ENCODE data around the gene SPATA13. TPM values are rescaled to one million over a fixed set of nuclear protein-coding genes. Genes with fewer than 3 reads are reported as not detected.

SPATA13 gene
- total and polyA plus RNA-seq, 10 of the 15 experiments (the other 5 are each of a cell fraction or from before 2014, with no cell fraction given), result 2.4 to 11.1 (median 10.2) TPM

DNA sequence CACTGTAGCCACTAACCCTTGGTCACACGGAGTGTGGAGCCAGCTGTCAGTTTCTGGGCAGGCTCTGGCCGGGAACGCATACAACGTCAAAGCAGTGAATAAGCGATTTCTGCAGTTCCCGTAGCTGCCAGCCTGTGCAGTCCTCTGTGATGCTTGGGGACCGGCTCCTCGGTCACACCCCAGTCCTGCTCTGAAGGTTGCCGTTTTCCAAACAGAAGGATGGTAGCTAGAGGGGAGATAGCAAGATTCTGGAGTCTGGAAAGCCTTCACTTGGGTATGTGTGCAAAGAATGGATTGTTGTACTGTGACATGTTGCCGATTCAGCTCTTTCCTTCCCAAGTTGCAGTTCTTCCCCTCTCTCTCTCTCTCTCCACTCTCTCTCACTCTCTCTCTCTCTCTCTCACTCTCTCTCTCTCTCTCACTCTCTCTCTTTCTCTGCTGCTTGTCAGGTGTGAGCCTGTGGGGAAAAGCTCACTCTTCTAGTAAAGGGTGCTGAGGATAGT is 110.2 kb downstream of the SPATA13 start (continued):
- TF ChIP-seq, protein P1, sequence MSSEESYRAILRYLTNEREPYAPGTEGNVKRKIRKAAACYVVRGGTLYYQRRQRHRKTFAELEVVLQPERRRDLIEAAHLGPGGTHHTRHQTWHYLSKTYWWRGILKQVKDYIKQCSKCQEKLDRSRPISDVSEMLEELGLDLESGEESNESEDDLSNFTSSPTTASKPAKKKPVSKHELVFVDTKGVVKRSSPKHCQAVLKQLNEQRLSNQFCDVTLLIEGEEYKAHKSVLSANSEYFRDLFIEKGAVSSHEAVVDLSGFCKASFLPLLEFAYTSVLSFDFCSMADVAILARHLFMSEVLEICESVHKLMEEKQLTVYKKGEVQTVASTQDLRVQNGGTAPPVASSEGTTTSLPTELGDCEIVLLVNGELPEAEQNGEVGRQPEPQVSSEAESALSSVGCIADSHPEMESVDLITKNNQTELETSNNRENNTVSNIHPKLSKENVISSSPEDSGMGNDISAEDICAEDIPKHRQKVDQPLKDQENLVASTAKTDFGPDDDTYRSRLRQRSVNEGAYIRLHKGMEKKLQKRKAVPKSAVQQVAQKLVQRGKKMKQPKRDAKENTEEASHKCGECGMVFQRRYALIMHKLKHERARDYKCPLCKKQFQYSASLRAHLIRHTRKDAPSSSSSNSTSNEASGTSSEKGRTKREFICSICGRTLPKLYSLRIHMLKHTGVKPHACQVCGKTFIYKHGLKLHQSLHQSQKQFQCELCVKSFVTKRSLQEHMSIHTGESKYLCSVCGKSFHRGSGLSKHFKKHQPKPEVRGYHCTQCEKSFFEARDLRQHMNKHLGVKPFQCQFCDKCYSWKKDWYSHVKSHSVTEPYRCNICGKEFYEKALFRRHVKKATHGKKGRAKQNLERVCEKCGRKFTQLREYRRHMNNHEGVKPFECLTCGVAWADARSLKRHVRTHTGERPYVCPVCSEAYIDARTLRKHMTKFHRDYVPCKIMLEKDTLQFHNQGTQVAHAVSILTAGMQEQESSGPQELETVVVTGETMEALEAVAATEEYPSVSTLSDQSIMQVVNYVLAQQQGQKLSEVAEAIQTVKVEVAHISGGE (CRISPR knock-in tag; IDR thresholded peaks at IDR 0.05), result no peak
- TF ChIP-seq NFYA (IDR thresholded peaks at IDR 0.05; ENCODE audit: borderline replicate concordance, low read depth, low read length), result no peak
- TF ChIP-seq IKZF2 (IDR thresholded peaks at IDR 0.05), result peak; percentile 89 to 90
- no peak for TF ChIP-seq WRNIP1 (IDR thresholded peaks at IDR 0.05; ENCODE audit: borderline replicate concordance, low read depth, low read length)
- TF ChIP-seq ZNF384 (IDR thresholded peaks at IDR 0.05; ENCODE audit: borderline replicate concordance, low read depth, low read length), result no peak
- TF ChIP-seq TCF3 (IDR thresholded peaks at IDR 0.05; ENCODE audit: borderline replicate concordance, insufficient read depth, low read depth, low read length), result peak; percentile 54; the same call in 1 of the 2 replicates
- TF ChIP-seq, protein P2, sequence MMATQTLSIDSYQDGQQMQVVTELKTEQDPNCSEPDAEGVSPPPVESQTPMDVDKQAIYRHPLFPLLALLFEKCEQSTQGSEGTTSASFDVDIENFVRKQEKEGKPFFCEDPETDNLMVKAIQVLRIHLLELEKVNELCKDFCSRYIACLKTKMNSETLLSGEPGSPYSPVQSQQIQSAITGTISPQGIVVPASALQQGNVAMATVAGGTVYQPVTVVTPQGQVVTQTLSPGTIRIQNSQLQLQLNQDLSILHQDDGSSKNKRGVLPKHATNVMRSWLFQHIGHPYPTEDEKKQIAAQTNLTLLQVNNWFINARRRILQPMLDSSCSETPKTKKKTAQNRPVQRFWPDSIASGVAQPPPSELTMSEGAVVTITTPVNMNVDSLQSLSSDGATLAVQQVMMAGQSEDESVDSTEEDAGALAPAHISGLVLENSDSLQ (IDR thresholded peaks at IDR 0.05), result peak; percentile 23; the same call in 1 of the 2 replicates
- no peak for TF ChIP-seq NR2F1 (conservative IDR thresholded peaks at IDR 0.05)
- TF ChIP-seq, protein P3, sequence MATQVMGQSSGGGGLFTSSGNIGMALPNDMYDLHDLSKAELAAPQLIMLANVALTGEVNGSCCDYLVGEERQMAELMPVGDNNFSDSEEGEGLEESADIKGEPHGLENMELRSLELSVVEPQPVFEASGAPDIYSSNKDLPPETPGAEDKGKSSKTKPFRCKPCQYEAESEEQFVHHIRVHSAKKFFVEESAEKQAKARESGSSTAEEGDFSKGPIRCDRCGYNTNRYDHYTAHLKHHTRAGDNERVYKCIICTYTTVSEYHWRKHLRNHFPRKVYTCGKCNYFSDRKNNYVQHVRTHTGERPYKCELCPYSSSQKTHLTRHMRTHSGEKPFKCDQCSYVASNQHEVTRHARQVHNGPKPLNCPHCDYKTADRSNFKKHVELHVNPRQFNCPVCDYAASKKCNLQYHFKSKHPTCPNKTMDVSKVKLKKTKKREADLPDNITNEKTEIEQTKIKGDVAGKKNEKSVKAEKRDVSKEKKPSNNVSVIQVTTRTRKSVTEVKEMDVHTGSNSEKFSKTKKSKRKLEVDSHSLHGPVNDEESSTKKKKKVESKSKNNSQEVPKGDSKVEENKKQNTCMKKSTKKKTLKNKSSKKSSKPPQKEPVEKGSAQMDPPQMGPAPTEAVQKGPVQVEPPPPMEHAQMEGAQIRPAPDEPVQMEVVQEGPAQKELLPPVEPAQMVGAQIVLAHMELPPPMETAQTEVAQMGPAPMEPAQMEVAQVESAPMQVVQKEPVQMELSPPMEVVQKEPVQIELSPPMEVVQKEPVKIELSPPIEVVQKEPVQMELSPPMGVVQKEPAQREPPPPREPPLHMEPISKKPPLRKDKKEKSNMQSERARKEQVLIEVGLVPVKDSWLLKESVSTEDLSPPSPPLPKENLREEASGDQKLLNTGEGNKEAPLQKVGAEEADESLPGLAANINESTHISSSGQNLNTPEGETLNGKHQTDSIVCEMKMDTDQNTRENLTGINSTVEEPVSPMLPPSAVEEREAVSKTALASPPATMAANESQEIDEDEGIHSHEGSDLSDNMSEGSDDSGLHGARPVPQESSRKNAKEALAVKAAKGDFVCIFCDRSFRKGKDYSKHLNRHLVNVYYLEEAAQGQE (IDR thresholded peaks at IDR 0.05; ENCODE audit: low read depth, low read length), result no peak
- peak; percentile 48; the same call in 1 of the 2 replicates for TF ChIP-seq ZBED1 (IDR thresholded peaks at IDR 0.05; ENCODE audit: borderline replicate concordance)
- TF ChIP-seq, protein P4, sequence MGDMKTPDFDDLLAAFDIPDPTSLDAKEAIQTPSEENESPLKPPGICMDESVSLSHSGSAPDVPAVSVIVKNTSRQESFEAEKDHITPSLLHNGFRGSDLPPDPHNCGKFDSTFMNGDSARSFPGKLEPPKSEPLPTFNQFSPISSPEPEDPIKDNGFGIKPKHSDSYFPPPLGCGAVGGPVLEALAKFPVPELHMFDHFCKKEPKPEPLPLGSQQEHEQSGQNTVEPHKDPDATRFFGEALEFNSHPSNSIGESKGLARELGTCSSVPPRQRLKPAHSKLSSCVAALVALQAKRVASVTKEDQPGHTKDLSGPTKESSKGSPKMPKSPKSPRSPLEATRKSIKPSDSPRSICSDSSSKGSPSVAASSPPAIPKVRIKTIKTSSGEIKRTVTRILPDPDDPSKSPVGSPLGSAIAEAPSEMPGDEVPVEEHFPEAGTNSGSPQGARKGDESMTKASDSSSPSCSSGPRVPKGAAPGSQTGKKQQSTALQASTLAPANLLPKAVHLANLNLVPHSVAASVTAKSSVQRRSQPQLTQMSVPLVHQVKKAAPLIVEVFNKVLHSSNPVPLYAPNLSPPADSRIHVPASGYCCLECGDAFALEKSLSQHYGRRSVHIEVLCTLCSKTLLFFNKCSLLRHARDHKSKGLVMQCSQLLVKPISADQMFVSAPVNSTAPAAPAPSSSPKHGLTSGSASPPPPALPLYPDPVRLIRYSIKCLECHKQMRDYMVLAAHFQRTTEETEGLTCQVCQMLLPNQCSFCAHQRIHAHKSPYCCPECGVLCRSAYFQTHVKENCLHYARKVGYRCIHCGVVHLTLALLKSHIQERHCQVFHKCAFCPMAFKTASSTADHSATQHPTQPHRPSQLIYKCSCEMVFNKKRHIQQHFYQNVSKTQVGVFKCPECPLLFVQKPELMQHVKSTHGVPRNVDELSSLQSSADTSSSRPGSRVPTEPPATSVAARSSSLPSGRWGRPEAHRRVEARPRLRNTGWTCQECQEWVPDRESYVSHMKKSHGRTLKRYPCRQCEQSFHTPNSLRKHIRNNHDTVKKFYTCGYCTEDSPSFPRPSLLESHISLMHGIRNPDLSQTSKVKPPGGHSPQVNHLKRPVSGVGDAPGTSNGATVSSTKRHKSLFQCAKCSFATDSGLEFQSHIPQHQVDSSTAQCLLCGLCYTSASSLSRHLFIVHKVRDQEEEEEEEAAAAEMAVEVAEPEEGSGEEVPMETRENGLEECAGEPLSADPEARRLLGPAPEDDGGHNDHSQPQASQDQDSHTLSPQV (IDR thresholded peaks at IDR 0.05), result no peak
- TF ChIP-seq STAT1 (conservative IDR thresholded peaks at IDR 0.05), result no peak

Data from GM12878 (cell line).